ENCODE measurements around the gene ZNF787. TPM values are rescaled to one million over a fixed set of nuclear protein-coding genes. Genes with fewer than 3 reads are reported as not detected.
A peak's percentile ranks its signal among the peaks of the same experiment; 100 is the strongest.

ZNF787 gene
- total RNA-seq, 1 donor from 2014 or later, result 32.4 TPM

- Histone ChIP-seq H3K27ac (no peak overlapping the region), H3K27me3 (ENCODE audit: low read depth) (no peaks in the 10 kb centered on the region), H3K4me1 (peaks cover 12% of the 10 kb centered on the region), H3K4me3 (no peak overlapping the region), H3K36me3 (no peaks in the 10 kb centered on the region), H3K9me3 (no peaks in the 10 kb centered on the region)
- intact Hi-C loops (cut with DNase I), result loop anchor here (10.0 kb wide), 1 partner anchor 105 kb away; no protein-coding TSS in a partner anchor
- DNase-seq, result no peak
- TF ChIP-seq CTCF (IDR thresholded peaks at IDR 0.05), result no peak
- no peak for ATAC-seq
These were observed 41.5 kb downstream of the ZNF787 start for GRCh38 chr19:56079609-56080008.

DNA sequence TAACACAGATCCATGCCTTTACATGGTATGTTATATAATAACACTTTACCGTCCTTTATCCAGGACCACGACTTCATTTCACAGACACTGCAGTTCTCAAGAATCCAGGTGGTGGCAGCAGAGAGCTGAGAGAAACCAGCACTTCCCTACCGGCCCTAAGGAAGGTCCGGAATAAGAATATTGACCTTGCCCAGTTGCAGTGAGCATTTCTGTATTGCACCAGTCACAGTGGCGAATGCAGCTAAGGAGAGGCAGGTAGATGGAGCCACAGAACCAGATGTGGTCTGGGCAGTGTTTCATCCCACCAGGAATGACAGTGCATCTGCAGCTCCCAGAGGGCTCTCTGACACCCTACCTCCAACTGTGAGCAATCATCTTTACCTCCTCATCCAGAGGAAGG lies 44.6 kb downstream of the ZNF787 start:
- H3K27me3 ChIP-seq (ENCODE audit: low read depth), result no peaks in the 10 kb centered on the region
- intact Hi-C loops (cut with DNase I), result loop anchor here (10.0 kb wide), 1 partner anchor 108 kb away; no protein-coding TSS in a partner anchor
- H3K36me3 ChIP-seq, result no peaks in the 10 kb centered on the region
- DNase-seq (no peak), ATAC-seq (peak; percentile 72 to 77)
- peaks cover 9% of the 10 kb centered on the region for H3K4me1 ChIP-seq
- H3K4me3 ChIP-seq, result no peak overlapping the region
- peak; percentile 79 for TF ChIP-seq CTCF (IDR thresholded peaks at IDR 0.05)
- H3K27ac ChIP-seq, result no peak overlapping the region
- H3K9me3 ChIP-seq, result no peaks in the 10 kb centered on the region

DNA sequence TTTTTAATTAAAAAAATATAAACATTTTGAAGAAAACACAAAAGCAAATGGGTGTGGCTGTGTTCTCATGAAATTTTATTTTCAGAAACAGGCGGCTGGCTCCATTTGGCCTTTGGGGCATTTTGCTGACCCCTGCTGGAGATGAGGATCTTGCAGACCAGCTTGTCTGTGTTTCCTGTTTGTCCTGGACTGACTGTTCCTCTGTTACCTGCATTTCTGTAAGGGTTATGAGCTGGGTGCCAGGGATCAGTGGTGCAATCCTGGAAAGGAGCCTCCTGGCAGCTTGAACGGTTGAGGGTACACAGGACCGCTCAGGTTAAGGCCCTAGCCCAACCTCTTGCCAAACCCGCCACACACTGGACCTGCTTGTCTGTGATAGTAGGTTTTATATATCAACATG lies 49.9 kb downstream of the ZNF787 start:
- Histone ChIP-seq H3K27me3 (ENCODE audit: low read depth) (peaks cover 10% of the 10 kb centered on the region), H3K4me1 (peaks cover 9% of the 10 kb centered on the region), H3K9me3 (no peaks in the 10 kb centered on the region), H3K4me3 (no peak overlapping the region), H3K36me3 (no peaks in the 10 kb centered on the region), H3K27ac (no peak overlapping the region)
- intact Hi-C loops (cut with DNase I), result loop anchor here (10.0 kb wide), 1 partner anchor 114 kb away; no protein-coding TSS in a partner anchor
- no peak for ATAC-seq
- no peak for DNase-seq
- TF ChIP-seq CTCF (IDR thresholded peaks at IDR 0.05), result no peak

- no peak for ATAC-seq
- H3K27me3 ChIP-seq (ENCODE audit: low read depth), result peaks cover 15% of the 10 kb centered on the region
- intact Hi-C loops (cut with DNase I), result loop anchor here (10.0 kb wide), 1 partner anchor 115 kb away; no protein-coding TSS in a partner anchor
- no peak overlapping the region for H3K27ac ChIP-seq
- no peaks in the 10 kb centered on the region for H3K36me3 ChIP-seq
- no peak overlapping the region for H3K4me3 ChIP-seq
- no peak for TF ChIP-seq CTCF (IDR thresholded peaks at IDR 0.05)
- DNase-seq, result no peak
- H3K4me1 ChIP-seq, result peaks cover 10% of the 10 kb centered on the region
- no peaks in the 10 kb centered on the region for H3K9me3 ChIP-seq
These were observed 51.5 kb downstream of the ZNF787 start for GRCh38 chr19:56069642-56070041.

DNA sequence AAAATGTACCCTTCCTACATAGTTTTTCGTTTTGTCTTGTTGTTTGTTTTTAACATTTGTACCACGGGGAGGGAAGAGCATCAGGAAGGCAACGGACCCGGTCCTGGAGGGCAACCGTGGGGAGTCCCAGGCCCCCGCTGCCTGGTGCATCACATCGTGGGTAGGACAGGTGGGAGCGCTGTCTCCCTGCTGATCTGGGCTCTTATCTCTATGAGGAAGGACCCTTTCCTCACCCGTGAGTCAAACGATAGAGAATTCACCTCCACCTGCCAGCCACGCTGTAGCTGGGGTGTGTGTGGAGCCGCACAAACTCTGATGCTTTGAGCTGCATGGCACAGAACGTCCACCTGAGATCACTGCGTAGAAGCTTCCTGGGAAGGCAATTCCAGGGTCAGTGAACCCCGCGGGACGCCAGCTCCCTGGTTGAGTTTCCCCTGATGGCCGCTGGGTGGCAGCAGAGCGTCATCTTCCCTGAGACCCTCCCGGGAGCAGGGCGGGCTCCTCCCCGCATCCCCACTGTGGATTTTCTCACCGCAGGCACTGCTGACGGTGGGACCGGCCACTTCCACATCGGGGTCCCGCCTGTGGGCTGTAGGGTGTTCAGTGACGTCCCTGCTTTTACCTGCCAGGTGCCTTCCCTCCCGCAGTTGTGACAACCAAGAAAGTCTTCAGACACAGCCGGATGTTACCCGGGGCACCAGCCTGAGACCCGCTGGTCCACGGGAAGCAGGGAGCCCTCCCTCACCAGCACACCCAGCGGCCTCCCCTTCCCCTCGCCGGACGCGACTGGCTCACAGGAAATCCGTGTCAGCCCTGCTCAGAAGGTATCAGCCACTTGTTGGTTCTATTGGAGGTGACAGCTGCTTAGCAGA lies 54.7 kb downstream of the ZNF787 start:
- ATAC-seq (peak; percentile 86), DNase-seq (peak; percentile 77)
- Histone ChIP-seq H3K36me3 (no peaks in the 10 kb centered on the region), H3K9me3 (no peaks in the 10 kb centered on the region), H3K4me3 (peak overlapping the region; percentile 27), H3K27me3 (ENCODE audit: low read depth) (peaks cover 32% of the 10 kb centered on the region), H3K4me1 (peaks cover 10% of the 10 kb centered on the region), H3K27ac (no peak overlapping the region)
- intact Hi-C loops (cut with DNase I), result no loop called here
- peak; percentile 94 for TF ChIP-seq CTCF (IDR thresholded peaks at IDR 0.05)

All from lower lobe of right lung (tissue), 2 donors.